NCI-H2107 treated with DMSO at 0.1 percent for 48 hours (cell line): ENCODE results near the gene RRAS.
A peak's percentile ranks its signal among the peaks of the same experiment; 100 is the strongest.

Source experiments
- DNase-seq: peaks from one replicate; lab custom pipeline; 2025; ENCODE audit not compliant: unreplicated experiment; lab: John Stamatoyannopoulos, UW

Gene RRAS

DNA sequence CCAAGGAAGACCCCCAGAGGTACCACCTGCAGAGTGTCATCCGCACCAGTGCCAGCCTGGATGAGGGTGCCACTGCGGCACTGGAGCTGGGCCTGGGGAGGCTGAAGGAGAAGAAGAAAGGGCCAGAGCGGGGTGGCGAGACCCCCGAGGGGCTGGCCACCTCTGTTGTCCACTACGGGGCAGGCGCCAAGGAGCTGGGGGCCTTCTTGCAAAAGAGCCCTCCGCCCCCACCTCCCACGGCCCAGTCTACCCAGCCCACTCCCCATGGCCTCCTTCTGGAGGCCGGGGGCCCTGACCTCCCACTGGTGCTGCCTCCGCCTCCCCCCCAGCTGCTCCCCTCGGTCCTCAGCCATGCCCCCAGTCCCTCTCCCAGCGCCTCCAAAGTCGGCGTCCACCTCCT lies 43.5 kb downstream of the RRAS start:
- no peak for DNase-seq

DNA sequence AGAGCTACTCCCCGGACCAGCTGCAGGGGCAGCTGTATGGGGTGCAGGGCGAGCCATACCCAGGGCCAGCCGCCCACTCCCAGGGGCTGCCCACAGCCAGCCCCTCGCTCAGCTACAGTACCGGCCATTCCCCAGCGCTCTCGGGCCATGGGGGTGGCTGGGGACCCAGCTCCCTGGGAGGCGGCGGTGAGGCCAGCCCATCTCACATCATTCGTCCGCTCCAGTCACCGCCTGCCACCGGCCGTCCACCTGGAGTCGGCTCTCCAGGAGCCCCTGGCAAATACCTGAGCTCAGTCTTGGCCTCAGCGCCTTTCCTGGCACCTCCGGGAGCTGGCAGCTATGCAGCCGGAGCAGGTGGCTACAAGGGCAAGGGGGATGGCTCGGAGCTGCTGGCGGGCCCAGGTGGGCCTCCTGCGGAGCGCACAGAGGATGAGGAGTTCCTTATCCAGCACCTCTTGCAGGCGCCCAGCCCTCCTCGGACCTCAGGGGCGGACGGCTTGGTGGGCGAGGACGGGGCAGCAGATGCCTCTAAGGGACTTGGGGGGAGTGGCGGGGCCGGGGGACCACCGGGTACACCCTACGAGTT lies 44.0 kb downstream of the RRAS start:
- DNase-seq = no peak

DNA sequence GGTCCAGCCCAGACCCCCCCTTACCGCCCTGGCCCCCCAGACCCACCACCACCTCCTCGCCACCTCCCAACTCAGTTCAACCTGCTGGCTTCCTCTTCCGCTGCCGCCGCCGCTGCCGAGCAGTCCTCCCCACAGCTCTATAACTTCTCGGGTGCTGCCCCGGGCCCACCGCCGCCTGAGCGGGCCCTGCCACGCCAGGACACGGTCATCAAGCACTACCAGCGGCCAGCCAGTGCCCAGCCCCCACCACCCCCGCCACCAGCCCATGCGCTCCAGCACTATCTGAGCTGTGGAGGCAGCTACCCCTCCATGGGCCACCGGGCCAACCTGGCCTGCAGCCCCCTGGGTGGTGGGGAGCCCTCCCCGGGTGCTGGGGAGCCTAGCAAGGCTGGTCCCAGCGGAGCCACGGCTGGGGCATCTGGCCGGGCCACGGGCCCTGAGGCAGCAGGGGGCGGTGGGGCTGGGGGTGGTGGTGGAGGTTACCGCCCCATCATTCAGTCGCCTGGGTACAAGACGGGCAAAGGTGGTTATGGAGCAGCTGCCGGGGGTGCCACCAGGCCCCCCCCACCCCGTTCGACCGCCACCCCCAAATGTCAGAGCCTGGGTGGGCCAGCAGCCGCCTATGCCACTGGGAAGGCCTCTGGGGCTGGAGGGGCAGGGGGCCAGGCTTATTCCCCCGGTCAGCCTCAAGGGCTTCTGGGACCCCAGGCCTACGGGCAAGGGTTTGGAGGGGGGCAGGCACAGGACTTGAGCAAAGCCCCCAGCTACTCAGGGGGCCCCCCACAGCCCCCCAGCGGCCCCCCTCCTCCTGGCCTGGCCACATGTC lies 44.7 kb downstream of the RRAS start:
- DNase-seq = no peak

DNA sequence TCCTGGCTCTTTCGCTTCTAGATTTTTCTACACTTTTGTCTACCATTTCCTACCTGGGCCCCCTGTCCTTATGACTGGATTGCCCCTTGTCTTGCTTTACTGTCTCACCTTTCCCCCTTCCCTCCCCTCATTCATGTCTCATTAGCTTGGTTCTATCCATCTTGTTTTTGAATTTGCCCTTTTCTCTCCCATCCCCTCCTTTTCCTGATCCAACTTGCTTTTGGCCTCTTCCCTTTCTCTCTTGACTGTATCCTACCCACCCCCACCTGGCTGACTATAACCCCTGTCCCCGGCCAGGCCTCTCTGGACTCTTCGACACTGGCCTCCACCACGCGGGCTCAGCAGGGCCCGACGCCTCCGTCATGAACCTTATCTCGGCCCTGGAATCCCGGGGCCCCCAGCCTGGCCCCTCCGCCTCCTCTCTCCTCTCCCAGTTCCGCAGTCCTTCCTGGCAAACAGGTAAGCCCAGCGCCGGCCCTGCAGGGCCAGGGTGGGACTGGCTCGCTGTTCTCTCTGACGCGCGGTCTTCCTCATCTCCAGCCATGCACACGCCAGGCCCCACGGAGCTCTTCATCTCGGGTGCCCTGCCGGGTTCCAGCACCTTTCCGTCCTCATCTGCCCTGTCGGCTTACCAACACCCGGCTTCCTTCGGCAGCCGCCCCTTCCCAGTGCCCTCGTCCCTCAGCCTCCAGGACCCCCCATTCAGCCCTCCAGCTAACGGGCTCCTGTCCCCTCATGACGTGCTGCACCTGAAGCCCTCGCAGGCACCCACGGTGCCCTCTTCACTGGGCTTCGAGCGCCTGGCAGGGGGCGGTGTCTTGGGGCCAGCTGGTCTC lies 45.6 kb downstream of the RRAS start:
- DNase-seq = no peak

DNA sequence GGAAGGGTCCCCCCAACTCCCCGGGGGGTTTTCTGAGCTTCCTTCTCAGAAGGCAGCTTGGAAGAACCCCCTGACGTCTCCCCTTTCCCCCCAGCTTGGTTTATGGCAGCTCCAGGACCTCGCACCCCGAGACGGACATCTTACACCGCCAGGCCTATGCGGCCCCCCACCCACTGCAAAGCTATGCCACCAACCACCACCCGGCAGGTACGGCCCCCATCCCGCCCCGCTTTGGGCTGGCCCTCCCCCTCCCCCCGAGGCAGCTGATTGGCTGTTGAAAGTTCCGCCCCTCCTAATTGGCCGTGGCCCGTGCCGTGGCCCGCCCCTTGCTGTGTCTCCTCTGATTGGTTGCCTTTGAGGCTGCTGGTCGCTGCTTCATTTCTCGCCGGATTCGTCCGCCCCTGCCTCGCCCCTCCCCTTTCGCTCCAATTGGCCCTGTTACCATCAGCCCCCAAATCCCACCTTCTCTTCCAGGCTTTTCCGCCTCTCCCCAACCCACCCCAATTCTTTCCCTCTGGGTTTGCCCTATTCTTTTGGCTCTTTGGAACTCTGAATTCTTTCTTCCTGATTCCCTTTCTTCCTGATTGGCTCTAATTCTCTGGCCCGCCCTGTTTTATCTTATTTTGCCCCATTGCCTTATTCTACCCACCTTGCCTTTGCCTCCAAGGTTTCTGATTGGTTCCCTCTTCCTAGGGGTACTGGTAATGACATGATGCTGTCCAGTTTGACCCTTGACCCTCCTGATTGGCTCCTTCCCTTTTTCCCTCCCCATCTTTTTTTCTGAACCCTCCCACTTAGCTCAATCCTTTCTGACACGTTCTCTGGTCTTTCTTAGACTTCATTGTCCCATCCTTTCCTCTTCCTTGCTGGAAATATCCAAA lies 46.5 kb downstream of the RRAS start:
- DNase-seq = peak; percentile 10

DNA sequence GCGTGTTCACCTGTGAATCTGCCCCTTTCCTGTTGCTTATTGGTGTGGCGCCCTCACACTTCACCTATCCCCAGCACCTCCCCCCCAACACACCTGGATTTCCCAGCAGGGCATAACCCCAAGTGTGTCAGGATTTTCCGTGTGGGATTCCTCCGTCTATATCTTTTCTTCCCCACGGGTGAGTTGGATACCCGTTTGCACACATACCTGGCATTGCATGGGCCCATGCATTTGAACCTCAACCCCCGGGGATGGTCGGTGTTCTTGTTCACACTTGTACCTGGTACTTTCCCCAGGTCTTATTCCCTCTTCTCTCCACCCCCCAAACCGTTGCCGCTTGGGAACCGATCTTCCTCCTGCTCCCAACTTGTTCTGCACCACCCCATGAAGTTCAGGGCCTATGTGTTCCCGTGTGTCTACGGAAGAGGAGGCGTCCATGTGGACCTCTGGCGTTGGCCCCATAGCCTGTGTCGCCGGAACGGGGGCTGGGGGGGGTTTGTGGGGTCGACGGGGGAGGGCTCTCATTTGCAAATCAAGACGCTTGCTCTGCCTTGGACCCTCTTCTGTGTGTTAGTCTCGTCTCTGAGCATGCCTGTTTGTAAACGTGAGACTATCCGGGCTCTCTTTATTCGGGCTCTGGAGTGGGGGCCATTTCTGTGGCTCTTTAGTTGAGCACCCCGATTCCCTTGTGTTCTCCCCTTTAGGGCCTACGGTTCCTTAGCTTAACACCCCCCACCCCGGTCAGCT lies 47.3 kb downstream of the RRAS start:
- DNase-seq = no peak

DNA sequence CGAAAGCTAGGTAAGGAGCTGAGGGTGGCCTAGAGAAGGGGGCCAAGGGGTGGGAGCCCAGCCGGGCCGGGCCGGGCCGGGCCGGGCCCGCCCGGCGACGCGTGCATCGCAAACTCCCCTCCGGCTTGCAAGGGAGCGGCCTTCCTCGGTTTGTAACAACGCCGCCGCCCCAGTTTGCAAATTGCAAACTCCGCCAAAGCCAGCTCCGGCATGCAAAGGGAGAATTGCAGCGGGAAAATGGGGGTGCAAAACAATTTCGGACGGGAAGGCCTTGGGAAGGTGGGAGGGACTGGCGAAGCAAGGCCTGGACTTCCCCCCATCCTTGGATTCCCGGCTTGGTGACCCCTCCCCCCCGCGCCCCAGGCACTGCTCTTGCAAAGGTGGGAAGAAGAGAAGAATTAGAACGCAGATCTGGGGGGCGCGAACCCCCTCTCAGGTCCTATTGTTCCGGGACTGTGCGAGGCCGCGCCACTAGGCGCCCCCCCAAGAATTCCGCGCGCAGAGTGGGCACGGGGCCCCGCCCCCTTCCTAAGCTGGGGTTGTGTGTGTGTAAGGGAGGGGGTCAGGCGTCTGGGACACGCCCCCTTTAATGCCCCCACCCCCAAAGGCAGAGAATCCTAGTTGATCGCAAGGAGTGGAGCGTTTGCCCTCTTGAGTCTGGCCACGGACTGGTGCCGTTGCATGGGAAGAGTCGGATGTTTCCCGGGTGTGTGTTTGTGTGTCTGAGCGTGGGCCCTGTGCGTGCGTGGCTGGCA lies 48.0 kb downstream of the RRAS start:
- no peak for DNase-seq

DNA sequence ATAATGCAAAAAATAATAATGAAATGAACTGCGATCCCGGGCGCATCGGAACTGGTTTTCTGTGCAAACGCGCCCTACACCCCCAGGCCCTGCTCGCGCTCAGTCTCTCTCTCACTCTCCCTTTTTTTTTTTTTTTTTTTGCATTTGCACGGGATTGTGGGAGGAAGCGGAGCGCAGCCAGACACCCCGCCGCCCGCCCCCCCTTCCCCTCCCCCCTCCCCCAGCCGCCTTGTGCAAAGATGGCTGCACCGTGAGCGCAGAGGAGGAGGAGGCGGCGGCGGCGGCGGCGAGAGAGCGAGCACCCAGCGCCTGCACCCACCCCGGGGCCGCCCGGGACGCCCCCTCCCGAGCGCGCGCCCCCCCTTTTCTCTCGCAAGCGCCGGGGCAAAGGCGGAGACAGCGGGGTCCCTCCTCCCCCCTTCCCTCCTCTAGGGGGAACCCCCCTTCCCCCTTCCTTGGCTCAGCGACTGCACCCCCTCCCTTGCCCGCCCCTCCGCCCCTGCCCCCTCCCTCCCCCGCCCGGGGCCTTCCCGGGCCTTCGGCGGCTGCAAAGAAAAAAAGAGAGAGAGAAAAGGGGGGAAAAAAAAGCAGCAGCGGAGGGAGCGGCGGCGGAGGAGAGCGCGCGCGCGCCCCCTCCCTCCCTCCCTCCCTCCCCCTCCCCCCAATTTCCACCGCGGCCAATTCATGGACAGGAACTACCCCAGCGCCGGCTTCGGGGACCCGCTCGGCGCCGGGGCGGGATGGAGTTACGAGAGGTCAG lies 48.8 kb downstream of the RRAS start, which contains the start of gene PRR12:
Gene PRR12, plus strand, starts transcription at position 212 of the 760 bp plus-strand sequence. Its CDS starts 473 bp downstream, at position 685.
- DNase-seq = peak; percentile 60

DNA sequence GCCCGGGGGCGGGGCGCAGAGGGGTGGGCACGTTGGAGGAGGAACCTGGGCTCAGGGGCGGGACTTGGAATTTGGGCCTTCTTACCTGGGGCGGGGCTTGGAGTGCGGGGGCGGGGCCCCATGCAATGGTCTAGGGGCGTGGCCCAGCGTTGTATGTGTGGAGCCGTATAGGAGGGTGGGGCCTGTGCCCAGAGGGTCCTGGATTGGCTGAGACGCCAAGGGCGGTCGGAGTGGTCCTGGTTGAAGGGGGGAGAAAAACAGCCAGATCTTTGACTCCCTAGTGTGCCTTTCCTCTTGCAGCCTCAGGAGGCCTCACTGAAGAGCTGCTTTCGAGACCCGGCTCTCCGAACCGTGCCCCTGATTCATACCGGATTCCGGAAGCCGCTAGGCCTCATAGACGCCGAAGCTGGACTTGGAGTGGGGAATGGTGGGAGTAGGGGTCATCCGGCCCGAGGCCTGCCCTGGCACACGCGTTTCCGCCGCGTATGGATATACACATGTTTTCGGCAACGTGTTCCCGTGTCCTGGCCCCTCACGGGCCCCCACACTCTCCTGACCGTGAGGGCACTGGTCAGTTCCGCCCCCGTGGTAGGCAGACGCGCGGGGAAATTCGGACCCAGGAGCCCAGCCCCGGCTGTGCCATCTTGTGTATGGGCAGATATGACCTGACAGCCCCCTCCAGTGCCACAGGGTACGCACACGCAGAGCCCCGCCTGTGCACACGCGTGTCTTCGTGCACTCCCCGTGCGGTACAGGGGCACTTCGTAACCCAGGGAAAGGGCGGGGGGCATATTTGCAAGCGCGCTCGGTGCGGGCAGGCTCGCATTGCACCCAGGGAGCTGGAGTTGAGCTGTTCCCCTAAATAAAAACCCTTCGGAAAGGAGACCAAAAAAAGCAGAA lies 49.6 kb downstream of the RRAS start:
- peak; percentile 97 for DNase-seq

DNA sequence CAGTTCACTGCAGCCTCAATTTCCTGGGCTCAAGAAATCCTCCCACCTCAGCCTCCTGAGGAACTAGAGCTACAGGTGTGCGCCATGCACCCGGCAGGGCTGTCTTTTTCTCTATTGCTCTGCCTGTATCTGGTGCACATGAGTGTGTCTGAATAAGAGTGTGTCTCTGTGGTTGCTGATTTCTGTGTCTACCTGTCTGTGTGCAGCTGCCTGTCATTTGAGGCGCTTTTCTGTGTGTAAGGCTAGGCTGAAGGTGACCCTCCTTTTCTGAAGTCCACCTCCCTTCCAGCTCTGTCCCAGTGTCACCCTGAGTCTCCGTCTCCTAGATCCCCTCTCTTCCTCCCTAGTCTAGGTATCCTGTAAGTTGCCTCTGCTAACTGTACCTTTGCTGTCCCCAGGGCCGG lies 50.4 kb downstream of the RRAS start:
- DNase-seq = peak; percentile 68

DNA sequence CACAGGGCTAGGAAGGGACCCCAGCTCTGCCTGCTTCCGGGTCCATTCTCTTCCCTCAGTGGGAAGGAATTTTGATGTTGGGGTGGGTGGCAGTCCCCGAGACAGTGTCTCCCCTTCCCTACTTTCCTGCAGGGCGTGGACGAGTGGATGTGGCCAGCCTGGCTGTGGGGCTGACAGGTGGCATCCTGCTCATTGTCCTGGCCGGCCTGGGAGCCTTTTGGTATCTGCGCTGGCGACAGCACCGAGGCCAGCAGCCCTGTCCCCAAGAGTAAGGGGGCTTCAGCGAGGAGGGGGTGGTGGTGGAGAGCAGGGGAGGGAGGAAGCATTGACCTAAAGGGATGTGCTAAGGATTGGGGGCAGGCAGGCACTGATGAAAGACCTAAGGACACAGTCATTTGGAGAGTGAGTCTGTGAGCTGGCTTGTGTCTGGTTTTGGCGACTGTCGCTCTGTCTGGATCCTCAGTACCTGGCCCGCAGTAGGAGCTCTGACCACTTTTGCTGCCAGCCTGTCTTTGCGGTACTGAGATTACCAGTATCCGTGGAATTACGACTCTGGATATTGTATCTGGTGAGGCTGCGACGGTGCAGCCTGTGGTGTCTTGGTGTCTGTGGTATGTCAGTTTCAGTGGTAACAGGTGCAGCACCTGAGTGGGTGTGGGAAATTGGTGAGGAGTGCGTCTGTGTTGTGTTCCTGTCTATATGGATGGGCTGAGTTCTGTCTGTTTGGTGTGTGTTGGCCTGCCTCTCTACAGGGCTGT lies 51.4 kb downstream of the RRAS start:
- no peak for DNase-seq

DNA sequence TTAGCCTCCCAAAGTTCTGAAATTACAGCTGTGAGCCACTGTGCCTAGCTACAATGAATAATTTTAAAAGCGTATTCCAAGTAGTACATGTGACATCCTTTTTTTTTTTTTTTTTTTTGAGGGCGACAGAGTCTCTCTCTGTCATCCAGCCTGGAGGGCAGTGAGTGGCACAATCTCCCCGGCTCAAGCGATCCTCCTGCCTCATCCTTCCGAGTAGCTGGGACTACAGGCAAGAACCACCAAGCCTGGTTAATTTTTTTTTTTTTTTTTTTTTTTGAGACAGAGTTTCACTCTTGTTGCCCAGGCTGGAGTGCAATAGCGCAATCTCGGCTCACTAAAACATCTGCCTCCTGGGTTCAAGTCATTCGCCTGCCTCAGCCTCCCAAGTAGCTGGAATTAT lies 52.7 kb downstream of the RRAS start:
- DNase-seq = no peak
